NCI-H345 (cell line): ENCODE data around the gene R3HDM4.

Experiments used
- DNase-seq: peaks from one replicate; lab custom pipeline; 2025; lab: John Stamatoyannopoulos, UW

Gene R3HDM4

DNA sequence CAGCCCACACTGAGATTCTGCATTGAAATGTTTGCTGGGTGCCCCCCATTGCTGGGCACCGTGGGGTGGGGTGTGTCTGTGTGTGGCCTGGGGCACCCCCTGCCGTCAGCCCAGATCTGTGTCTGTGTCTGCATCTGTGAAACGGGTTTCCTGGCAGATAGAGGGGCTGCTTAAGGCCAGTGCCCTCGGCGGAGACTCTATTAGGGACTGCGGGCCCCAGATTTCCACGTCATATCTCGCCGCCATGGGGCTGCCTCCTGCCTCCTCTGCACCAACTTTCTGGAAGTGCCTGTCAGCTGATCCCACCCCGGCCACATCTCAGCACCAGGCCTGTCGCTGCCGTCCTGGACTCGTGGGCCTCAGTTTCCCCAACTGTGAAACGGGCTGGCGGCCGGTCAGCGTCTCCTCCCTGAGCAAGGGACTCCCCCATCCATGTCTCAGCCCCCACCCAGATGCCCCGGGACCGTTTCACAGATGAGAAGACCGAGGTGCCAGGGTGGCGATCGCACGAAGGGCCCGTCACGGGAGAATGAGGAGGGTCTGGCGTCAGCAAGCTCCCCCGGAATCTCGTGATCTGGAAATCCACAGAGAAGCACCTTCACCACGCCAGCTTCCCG is 34.2 kb upstream of the R3HDM4 start:
- DNase-seq: no peak

DNA sequence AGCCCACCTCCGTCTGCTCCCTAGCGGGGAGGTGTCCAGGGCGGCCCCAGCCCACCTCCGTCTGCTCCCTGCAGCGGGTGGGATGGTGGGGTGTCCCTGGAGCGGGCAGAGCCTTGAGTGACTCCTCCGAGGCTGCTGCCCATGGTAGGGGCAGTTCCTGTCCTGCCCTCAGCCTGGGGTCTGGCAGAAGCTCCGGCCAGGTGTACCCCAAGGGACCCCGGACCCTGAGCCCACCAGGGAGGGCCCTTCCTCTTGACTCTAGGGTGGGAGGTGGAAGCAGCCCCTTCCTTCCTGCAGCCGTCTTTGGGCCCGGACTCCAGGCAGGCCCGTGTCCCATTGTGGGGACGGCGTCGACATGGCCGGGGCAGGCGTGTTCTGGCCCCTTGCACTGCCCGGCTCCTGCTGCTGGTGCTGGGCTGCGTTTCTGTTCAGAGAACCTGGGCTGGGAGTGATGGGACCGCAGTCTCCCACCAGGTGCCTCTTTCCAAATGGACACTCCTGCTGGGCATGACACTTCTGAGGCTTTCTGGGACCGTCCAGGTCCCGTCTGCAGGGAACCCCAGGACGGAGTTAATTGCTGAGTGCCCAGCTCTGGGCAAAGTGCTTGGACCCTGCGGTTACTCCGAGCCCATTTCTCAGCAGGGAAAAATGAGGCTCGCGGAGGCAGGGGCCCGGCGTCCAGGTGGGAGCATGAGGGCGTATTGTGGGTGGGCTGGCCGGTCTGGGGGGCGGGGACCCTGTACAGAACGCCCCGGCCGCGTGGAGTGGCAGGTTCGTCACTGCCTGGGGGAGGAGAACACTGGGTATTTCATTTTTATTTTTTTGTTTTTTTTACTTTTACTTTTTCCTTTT is 32.6 kb upstream of the R3HDM4 start:
- no peak for DNase-seq

GRCh38 chr19:944663-945241 is 31.7 kb upstream of the R3HDM4 start:
- DNase-seq: peak; percentile 77

GRCh38 chr19:944171-944567 is 31.1 kb upstream of the R3HDM4 start:
- no peak for DNase-seq

GRCh38 chr19:943551-944170 is 30.6 kb upstream of the R3HDM4 start:
- DNase-seq: no peak

DNA sequence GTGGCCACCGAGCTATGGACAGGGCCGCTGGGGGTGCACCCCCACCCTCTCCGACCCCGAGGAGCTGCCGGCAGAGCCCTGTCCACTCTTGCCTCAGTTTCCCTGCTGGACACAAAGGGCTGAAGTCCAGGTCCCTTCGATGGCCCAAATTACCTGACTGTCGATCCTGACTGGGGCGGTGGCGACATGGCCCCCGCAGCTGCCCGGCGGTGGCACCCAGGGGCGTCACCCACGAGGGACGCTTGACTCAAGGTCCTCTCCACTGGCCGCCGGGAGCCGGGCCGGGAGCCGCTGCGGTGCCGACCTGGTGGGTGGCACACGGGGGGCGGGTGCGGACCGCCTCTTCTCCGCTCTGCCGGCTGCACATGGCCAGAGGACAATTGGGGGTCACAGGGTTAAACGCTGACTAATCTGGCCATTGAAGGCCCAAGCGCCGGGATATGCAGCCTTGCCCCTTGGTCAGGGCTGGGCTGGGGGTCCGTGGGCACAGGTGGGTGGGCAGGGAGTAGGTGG is 29.2 kb upstream of the R3HDM4 start:
- no peak for DNase-seq

- DNase-seq: no peak
These were observed 28.5 kb upstream of the R3HDM4 start for GRCh38 chr19:941292-942132.

DNA sequence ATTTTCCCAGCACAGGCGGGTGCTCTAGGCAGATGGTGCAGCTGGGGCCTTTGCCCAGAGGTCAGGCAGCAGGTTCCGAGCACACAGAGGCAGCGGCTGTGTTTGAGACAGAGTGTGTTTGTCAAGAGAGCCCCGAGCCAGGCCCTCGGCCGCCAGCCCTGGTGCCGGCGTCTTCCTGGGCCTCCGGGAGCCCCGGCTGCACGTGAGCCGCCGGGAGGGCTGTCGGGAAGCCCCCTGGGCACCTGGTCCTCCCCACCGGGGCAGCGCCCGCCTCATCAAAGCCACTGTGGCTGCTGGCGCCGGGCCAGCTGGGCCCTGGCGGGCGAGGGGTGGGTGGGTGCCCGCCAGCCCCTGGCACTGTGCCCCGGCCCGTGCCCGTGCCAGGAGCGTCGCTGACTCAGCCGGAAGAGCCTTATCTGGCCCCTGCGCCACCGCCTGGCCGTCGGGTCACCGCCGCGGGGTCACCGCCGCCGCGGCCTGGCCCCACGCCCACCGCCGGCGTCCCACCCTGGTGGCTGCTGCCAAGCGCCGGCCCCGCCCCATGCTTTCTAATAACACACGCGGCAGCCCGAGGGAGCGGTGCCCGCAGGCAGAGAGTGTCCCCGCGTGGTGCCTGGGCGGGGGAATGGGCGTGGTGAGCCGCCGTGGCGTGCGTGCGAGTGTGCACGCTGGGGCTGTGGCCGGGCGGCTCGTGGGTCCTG is 27.7 kb upstream of the R3HDM4 start:
- peak; percentile 79 for DNase-seq

DNA sequence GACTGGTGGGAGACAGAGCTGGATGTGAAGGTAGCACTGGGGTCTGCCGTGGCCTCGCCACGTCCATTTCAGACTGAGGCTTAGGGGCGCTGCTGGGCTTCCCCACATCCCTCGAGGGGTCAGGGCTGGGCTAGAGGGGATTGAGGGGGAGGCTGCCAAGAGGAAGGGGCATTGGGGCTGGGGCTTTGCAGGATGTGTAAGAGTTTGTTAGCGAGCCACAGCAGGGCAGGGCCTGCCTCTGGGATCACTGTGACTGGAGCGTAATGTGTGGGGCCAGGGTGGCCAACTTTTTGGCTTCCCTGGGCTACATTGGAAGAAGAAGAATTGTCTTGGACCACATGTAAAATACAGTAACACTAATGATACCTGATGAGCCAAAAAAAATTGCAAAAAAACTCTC is 26.9 kb upstream of the R3HDM4 start:
- DNase-seq: no peak

- no peak for DNase-seq
These were observed 26.4 kb upstream of the R3HDM4 start for GRCh38 chr19:939439-939838.

GRCh38 chr19:938233-938923 is 25.4 kb upstream of the R3HDM4 start:
- DNase-seq: no peak

DNA sequence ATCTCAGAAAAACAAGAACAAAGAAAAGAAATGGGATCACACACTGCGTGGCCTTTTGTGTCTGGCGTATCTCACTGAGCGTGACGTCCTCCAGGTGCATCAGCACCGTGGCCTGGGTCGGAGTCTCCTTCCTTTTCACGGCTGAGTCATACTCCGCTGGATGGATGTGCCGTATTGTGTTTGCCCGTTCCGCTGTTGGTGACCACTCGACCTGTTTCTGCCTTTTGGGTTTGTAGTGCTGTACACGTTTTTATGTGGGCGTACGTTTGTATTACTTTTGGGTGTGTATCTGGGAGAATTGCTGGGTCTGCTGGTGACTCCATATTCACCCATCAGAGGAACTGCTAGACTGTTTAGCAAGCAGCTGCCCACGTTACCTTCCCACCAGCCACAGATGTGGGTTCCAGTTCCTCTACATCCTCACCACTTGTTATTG is 24.3 kb upstream of the R3HDM4 start:
- DNase-seq: no peak

DNA sequence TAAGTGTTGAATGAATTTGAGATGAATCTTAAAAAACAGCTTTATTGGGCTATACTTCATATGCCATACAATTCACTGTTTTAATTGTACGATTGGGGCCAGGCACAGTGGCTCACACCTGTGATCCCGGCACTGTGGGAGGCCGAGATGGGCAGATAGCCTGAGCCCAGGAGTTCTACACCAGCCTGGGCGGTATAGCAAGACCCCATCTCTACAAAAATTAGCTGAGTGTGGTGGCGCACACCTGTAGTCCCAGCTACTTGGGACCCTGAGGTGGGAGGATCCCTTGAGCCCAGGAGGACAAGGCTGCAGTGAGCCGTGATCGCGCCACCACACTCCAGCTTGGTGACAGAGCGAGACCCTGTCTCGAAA is 23.1 kb upstream of the R3HDM4 start:
- no peak for DNase-seq

DNA sequence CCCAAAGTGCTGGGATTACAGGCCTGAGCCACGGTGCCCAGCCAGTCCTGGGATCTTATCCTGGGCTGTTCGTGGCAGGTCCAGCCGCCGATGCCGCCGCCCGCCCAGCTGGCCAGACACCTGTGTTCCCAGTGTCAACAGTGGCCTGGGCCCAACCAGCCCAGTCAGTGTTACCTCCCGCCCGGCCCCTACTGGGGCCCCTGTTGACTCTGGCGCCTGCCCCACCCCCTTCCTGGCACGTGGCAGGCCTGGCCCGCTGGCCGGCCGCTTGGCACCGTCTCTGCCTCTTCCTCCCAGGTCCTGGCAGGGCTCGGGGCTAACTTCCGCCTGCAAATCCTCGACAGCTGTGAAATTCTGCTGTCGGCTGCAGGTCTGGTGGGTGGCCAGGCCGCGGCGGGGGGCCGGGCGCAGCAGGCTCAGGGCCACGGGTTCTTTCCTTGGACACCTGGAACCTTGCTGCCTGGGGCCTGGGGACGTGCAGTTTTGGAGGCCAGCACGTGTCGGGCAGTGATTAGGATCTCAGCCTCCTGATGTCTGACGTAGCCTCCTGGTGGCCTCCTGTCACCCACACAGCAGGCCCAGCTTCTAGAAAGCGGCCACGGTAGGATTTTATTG is 22.0 kb upstream of the R3HDM4 start:
- no peak for DNase-seq

DNA sequence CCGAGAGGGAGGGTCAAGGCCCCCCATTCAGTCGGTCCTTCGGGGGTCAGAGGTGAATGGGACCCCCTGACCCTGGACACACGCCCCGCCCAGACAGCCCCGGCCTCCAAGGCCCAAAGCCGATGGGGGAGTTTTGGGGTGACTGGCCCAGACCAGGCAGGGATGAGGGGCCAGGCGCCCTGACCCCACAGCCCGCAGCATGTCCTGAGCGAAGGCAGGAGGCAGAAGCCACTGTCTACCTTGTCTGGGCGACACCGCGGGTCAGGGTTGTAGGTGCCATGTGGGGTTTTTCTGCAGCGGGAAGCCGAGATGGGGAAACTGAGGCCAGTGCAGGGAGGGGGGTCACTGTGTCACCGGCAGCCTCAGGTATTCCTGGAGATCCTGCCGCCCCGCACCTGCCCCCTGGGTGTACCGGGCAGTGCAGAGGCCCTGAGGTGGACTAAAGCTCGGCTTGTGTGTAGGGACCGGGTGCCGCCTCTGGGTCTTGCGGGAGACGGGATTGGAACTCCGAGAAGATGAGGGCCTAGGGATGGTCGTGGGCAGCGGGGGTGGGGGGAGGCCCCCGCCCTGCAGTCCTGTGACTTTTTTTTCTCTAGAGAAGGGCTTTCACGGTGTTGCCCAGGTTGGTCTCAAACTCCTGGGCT is 21.3 kb upstream of the R3HDM4 start:
- no peak for DNase-seq

- DNase-seq: no peak
These were observed 20.5 kb upstream of the R3HDM4 start for GRCh38 chr19:933553-933882.

DNA sequence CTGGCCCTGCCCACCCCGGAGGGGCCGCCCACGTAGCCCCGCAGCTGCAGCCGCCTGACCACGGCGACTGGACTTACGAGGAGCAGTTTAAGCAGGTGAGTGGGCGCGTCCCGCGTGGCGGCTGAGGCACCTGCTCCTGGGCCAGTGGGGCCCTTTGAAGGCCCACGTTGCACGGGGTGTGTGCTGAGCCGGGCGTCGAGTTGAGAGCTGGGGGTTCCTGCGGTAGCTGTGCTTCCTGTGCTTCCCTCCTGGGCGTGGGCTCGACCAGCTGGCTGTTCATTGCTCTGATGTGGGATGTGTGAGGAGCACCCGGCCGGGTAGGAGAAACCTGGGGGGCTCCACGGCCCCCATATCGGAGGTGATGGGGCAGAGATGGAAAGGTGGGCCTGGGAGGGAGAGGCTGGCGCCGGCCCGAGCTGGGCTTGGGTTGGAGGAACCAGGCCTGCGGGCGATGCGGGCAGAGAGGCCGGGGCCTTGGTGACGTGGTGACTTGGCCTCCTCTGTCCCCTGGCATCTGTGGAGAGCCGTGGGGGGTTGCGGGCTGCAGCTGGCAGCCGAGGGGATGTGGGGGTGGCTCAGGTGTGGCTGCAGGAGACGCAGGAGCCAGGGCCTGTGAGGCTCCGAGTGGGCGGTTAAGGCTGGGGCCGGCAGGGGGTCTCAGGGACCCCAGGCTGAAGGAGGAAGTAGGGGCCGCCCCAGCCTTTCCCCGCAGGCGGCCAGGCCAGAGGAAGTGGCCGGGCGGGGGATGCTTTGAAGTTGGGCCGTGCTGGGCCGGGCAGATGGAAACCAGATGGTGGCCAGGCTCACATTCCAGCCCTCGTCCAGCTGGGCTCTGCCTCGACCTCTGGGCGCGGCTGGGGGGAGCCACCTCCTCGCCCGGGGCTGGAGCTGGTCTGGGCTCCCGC is 19.9 kb upstream of the R3HDM4 start:
- no peak for DNase-seq

DNA sequence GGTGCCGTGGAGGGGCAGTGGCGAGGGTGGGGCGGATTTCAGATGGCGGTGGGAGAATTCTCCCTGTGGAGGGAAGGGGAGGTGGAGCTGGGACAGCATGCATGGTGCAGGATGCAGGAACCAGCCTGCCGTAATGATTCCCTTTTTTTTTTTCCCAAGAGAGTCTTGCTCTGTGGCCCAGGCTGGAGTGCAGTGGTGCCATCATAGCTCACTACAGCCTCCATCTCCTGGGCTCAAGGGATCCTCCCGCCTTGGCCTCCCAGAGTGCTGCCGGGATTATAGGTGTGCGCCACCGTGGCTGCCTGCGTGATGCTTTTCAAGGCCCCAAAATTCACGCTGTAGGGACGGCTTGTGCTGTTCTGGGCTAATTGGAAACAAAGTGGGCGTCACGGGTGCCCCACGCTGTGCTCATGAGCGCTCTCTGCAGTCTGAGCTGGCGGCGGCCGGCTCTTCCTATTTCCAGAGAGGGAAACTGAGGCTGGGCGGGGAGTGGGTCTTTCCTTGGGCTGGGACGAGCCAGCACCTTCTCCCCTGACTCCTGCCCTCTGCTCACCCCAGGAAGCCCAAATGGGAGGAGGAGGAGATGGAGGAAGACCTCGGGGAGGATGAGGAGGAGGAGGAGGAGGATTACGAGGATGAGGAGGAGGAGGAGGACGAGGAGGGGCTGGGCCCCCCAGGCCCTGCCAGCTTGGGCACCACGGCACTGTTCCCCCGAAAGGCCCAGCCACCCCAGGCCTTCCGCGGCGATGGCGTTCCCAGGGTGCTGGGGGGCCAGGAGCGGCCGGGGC is 19.0 kb upstream of the R3HDM4 start:
- no peak for DNase-seq
